Ishikawa (cell line): ENCODE data around the gene NAPG.

Experiments used
- CEBPB ChIP-seq: IDR thresholded peaks from 2 replicates; pipeline ENCODE4 v1.6.1; 2012
- EGR1 ChIP-seq: IDR thresholded peaks from 2 replicates; pipeline ENCODE4 v1.6.1; 2012
- EP300 ChIP-seq: IDR thresholded peaks from 2 replicates; pipeline ENCODE4 v1.6.1; 2012; ENCODE audit warnings: borderline replicate concordance
- FOXM1 ChIP-seq: IDR thresholded peaks from 2 replicates; pipeline ENCODE4 v1.6.1; 2012; ENCODE audit warnings: low read depth, borderline replicate concordance
- RAD21 ChIP-seq: IDR thresholded peaks from 2 replicates; pipeline ENCODE4 v1.6.1; 2012; ENCODE audit warnings: low read depth
- REST ChIP-seq: IDR thresholded peaks from 2 replicates; pipeline ENCODE4 v1.6.1; 2012; ENCODE audit warnings: low read depth, mild to moderate bottlenecking
- TAF1 ChIP-seq: IDR thresholded peaks from 2 replicates; pipeline ENCODE4 v1.6.1; 2012; ENCODE audit warnings: low read depth, mild to moderate bottlenecking
- TEAD4 ChIP-seq: IDR thresholded peaks from 2 replicates; pipeline ENCODE4 v1.6.1; 2012
- USF1 ChIP-seq: IDR thresholded peaks from 2 replicates; pipeline ENCODE4 v1.6.1; 2012
- YY1 ChIP-seq: IDR thresholded peaks from 2 replicates; pipeline ENCODE4 v1.6.1; 2012; ENCODE audit warnings: low read depth
- ZBTB7A ChIP-seq: IDR thresholded peaks from 2 replicates; pipeline ENCODE4 v1.6.1; 2012; ENCODE audit warnings: low read depth
- TF ChIP-seq, protein P1 (sequence below): IDR thresholded peaks from 2 replicates; pipeline ENCODE4 v1.6.1; 2012

DNA sequence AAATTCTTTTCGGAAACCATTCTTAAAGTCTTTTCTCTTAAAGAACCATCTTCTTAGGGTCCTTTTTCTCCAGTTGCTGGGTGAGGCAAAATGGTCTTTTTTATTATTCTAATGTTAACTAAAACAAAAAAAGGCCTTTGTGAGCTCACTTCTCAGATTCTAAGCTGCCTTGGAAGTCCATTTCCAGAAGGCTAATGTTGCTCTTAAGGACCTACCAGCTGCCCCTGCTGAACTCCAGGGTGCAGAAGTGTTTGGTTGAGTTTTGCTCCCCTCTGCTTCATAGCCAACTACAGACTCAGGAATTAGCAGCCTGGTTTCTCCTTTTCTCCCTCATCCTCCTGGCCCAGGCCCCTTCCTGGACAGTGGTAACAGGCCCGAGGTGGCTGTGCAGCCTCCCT, 48.0 kb upstream of the NAPG start:
- TF ChIP-seq EGR1 (no peak), TAF1 (no peak), EP300 (no peak), REST (no peak), CEBPB (no peak), YY1 (no peak), TEAD4 (no peak), ZBTB7A (no peak), RAD21 (no peak), FOXM1 (no peak), USF1 (no peak)
- TF ChIP-seq, protein P1, sequence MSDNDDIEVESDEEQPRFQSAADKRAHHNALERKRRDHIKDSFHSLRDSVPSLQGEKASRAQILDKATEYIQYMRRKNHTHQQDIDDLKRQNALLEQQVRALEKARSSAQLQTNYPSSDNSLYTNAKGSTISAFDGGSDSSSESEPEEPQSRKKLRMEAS, result no peak
